HG03095 (cell line): ENCODE measurements around the gene RPTOR.
A peak's percentile ranks its signal among the peaks of the same experiment; 100 is the strongest.

Source experiments
- ATAC-seq: cut with Tn5 transposase; IDR thresholded peaks from one replicate; pipeline ENCODE4 v1.9.1; 2021; ENCODE audit warnings: moderate library complexity; ENCODE audit not compliant: unreplicated experiment

RPTOR gene

DNA sequence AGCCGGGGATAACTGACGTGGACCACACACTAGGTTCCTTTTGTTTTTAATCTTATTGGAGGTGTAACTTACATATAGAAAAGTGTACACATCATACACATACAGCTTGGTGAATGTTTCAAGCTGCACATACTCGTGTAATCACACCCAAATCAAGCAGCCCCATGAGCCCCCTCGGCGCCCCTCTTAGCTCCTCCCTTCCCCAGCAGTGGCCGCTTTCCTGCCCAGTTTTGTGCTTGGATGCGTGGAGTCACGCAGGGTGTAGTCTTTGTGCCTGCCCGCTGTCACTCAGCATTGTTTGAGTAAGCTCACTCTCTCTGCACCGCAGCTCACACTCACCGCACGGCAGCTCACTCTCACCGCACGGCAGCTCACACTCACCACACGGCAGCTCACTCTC is 295.3 kb downstream of the RPTOR start:
- no peak for ATAC-seq

- ATAC-seq = no peak
Measured at GRCh38 chr17:80842456-80843013, 297.9 kb downstream of the RPTOR start.

DNA sequence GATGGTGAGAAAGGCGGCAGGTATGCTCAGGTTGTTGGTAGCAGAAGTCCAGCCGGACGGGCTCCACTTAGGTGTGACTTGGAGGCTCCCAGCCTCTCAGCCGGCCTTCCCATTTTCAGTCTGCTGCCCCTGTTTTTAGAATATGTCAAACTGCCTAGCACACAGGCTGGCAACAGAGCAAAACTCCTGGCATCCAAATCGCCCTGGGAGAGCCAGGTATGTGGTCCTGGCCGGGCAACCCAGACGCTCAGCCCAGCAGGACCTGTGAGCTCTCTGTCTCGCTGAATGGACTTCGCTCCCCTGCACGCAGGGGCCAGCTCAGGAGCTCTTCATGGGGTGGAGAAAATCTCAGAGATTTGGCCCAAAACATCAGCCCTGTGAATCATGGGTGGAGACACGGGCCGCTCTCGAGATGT is 299.1 kb downstream of the RPTOR start:
- no peak for ATAC-seq

- ATAC-seq = no peak
Measured at GRCh38 chr17:80844418-80844990, 299.9 kb downstream of the RPTOR start.

- ATAC-seq = no peak
Measured at GRCh38 chr17:80845069-80845862, 300.6 kb downstream of the RPTOR start.

GRCh38 chr17:80845863-80846671 is 301.4 kb downstream of the RPTOR start:
- no peak for ATAC-seq

DNA sequence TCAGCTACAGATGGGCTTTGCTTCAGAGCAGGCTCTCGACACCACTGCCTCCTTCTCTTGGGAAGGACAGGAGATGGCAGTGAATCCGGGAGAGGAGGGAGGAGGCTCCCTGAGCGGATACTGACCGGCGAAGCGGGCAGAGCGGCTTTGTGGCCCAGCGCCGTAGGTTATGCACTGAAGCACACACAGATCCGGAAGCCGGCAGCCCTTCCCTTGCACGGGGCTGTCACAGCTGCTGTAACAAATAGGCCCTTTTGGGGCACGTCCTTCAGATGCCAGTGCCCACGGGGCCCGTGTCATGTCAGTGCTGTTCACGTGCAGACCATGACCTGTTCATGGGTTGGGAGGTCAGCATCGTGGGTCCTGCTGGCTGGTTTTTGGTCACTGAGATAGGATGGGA is 302.3 kb downstream of the RPTOR start:
- ATAC-seq = no peak

- ATAC-seq = no peak
Measured at GRCh38 chr17:80847496-80848230, 303.0 kb downstream of the RPTOR start.

DNA sequence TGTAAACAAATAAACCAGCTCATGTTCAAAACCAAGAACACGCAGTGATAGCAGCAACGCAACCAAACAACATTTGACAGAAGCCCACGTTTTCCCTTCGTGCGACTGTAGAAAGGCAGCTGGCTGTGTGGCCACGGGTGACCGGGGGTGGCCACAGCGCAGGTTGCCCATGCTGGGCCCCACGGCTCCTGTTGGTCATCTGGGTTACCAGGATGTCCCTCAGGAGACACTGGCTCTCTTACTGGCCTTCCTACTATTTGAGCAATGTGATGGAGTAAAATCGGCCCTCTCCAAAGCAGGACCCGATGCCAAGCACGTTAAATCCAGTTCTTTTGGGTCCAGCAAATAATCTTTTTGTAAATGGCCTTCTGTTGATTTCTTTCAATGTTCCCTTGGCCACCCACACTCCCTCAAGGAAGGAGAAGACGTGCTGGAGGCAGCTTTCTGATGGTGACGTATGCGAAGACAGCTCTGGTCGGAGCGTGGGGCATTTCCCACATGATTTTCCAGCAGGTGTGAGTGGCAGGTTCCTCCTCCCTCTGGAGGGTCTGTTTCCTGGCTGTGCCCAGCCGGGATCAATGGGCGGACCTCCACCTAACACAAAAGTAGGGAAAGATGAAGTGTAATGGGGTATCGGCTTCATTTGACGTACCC is 303.9 kb downstream of the RPTOR start:
- no peak for ATAC-seq

- no peak for ATAC-seq
Measured at GRCh38 chr17:80849119-80849518, 304.5 kb downstream of the RPTOR start.

DNA sequence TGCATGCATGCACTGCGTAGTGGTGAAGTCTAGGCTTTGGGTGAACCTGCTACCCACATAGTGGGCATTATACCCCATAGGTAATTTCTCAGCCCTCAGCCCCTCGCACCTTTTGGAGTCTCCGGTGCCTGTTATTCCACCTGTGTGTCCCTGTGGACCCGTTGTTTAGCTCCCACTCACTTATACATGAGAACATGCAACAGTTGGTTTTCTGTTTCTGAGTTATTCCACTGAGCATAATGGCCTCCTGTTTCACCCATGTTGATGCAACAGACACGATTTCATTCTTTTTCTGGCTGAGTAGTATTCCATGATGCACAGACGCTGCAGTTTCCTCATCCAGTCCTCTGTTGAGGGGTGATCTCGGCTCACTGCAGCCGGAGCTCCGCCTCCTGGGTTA is 305.5 kb downstream of the RPTOR start:
- no peak for ATAC-seq

GRCh38 chr17:80850817-80851216 is 306.2 kb downstream of the RPTOR start:
- no peak for ATAC-seq

GRCh38 chr17:80851277-80851925 is 306.8 kb downstream of the RPTOR start:
- no peak for ATAC-seq

- no peak for ATAC-seq
Measured at GRCh38 chr17:80852476-80853015, 307.9 kb downstream of the RPTOR start.

DNA sequence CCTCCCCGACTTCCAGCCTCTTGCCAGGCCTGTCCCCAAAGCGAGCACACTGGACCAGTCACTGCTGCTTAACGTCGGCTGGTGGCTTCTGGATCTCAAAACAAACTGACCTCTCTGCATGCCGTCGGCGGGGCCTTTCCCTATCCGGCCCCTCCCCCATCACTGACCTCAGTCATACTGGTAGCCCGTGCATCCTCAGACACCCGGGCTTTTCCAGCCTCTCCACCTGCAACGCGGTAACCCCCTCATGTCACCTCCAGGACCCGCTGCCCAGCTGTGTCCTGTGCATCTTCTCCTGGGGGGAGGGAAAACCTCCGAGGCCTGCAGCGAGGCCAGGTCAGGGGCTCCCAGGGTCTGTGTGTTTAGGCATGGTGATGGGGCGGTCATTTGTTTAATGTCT is 308.4 kb downstream of the RPTOR start:
- no peak for ATAC-seq

- no peak for ATAC-seq
Measured at GRCh38 chr17:80854220-80854619, 309.6 kb downstream of the RPTOR start.

GRCh38 chr17:80855196-80855947 is 310.7 kb downstream of the RPTOR start:
- ATAC-seq = no peak

GRCh38 chr17:80855948-80856862 is 311.6 kb downstream of the RPTOR start:
- ATAC-seq = peak; percentile 82
